ENCODE results near the gene CFAP65.

The CFAP65 gene

DNA sequence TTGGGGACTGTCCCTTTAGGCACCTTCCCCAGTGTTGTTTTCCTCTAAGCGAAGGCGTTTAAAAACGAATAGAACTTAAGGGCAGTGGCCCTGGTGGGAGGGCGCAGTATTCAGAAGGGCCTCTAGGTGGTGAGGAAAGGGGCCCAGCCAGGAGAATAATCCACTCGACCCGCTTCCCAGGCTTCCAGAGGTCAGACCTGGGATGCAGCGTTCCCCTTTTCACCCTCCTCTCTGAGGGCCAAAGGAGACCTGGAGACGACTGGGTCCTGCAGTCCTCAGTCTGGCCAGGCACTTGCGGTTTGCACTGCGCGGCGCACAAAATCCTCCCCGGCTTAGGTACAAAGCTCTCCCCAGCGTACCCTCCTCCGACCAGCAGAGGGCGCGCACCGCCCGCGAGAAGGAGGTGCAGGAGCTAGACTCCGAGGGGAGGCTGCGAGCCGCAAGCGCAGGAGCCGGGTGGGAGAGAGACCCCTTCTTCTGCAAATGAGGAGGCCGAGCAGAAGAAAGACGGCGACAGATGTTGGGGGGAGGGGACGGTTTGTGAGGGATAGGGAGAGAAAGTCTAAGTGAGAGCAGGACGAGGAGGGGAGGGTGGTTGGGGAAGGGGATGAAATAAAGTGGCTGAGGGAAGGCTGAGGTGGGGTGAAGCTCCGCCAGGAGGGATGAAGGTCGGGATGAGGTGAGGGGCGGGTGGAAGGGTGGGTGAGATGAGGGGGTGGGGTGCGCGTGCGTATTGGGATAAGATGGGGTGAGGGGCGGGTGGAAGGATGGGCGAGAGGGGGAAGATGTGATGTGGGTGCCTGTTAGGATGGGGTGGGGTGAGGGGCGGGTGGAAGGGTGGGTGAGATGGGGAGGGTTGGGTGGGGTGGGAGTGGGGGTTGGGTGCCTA, 61.2 kb downstream of the CFAP65 start:
- DNase-seq (ENCODE audit: low read depth in 3 of 3, low spot score in 1 of 3) = peak; percentile 48 to 76 (median 60)

DNA sequence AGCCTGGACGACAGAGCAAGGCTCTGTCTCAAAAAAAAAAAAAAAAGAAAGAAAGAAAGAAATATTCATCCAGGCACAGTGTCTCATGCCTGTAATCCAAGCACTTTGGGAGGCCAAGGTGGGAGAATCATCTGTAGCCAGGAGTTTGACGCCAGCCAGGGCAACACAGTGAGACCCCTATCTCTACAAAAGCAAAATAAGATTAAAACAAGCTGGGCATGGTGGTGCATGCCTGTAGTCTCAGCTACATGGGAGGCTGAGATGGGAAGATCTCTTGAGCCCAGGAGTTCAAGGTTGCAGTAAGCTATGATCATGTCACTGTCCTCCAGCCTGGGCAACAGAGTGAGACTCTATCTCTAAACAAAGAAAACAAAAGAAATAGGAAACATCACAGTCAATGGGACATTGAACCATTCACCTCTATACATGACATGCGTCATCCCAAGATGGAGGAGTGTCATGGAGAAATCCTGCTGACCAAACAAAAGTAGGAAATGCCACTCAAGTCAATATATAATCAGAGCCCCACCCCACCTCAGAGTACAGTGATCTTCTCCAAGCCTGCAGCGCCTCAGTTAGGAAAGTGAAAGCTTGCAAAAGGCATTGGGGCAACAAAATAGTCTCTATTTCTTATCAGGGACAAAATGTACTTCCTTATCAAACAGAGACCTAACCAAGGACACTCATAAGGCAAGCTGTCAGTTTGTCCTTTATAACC, 66.1 kb downstream of the CFAP65 start:
- DNase-seq (ENCODE audit: low read depth in 3 of 3, low spot score in 1 of 3) = no peak

DNA sequence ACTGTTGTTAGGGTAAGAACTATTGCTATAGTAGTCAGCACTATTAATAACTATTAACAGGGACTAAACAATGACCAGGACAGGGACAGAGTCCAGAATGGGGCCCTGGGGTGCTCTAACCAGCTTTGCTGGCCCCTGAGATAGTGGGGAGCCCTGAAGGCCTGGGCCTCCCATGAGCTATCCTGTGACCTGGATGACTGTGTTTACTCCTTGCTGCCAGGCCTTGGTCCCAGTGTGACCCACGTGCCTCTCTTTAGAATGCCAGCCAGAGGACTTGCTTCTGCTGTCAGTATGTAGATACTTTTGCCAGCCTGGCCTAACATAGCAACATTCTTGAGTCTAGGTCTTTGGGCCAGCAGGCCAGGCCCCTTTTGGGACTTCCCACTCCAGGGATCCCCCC, 70.4 kb downstream of the CFAP65 start:
- no peak for DNase-seq (ENCODE audit: low read depth in 3 of 3, low spot score in 1 of 3)

DNA sequence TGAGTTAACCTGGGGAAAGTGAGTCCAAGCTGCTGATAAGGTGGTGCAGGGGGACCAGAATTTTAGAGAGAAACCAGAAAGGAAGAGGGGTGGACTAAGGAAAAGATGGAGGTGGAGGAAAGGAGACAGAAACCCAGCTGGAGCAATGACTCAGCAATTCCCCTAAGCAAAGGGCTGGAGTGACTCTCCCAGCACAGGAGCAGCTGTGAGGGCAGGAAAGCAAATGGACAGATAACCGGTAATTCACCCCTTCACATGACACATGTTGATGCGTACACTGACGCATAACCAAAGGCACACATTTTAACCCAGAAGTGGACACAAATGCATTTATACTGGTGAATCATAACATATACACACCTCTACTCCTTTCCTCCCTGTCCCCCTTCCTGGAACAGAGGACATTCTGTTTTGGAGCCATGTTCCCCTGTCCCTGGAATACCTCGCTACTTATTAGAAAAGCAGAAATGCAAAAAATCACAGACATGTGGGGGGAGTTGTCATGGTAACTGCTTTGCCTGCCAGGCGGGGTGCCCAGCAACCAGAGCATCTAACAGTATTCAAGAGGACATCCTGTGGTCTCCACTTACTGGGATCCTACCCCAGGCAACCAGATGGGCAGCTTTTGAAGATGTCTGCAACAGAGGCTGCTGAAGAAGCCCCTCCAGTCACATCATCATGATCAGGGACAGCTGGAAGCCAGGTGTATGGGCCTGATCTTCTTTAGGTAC, 77.1 kb downstream of the CFAP65 start:
- no peak for DNase-seq (ENCODE audit: low read depth in 3 of 3, low spot score in 1 of 3)

DNA sequence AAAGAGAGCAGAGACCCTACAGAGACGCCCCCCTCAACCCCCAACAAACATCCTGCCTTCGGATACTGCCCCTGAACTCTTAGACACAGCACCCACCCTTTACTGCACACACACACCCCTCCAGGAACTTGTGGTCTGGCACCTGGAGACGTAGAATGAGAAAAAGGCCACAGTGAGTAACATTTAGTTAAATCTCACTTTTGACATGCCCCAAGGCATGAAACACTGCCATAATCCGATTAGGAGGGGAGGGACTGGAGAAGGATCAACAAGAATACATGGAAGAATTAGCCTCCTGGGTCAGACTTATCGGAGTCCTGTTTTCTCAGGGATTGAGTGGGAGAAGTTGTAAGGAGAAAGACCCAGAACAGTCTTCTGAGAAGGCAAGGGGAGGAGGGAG, 77.7 kb downstream of the CFAP65 start:
- DNase-seq (ENCODE audit: low read depth in 3 of 3, low spot score in 1 of 3) = no peak

DNA sequence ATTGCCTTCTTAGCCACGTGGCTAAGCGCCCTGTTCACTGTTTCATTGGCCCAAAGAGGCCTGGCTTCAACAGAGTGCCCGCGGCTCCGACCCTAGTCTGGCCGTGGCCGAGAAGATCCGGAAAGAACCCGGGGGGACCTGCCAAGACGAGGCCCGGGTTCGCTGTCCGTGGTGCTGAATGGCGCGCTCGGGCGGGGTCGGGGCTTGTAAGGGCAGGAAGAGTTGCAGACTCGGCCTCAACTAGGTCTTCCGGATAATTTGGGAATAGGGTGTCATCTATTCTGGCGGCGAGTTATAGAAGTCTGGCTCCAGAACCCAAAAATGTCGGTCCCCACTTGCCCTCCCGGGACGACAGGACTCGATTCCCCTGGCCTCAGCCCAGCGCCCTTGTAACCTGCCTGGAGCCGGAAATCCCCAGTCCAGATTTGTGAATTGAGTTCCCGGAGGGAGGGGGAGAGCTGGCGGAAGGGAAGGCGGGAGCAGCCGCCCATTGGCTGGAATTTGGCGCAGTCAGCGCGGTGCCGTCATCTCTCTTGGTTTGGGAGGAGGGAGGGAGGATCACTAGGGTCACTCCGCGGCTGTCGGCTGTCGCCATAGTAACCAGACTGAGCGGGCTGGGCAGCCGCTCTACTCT, 78.3 kb downstream of the CFAP65 start:
- peak in 1 of 3 donors; percentile 49 for DNase-seq (ENCODE audit: low read depth in 3 of 3, low spot score in 1 of 3)

DNA sequence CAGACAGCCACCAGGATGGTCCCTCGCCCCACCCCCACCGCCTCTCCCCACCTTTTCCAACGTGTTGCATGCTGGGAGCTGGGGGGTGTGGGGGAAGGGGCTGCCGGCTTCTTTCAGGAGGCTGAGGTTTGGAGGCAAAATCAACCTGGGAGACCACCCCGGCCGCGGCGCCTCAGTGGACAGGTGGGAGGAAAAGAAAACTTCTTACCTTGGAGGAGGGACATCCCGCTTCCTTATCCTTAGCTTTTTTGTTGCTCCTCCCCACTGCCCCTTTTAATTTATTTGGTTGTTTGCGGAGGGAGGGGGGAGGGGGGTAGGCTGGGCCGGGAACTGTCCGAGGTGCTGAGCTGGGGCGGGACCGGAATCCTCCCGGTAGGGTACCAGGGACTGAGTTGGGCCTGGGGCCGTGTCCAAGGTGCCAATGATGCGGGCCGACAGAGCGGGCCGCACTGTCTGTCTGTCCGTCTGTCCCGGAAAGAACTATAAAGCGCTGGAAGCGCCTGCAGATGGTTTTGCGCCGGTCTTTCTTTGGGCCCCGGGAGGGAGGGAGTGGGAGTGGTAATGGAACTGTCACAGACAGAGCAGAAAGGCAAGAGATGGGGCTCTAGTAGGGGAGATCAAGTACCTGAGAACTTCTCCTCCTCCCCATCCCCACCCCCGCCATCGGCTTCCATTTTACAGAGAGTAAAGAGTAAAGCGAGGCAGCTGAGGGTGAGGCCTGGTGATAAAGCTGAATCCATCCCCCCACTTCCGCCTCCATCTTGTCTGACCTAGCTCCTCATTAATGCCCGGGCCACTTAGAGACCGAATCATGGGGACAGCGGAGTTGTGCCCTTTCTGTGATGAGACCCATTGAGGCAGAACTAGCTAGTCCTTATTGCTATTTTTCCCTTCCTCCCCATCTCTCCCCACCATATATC, 79.4 kb downstream of the CFAP65 start:
- DNase-seq (ENCODE audit: low read depth in 3 of 3, low spot score in 1 of 3) = no peak

DNA sequence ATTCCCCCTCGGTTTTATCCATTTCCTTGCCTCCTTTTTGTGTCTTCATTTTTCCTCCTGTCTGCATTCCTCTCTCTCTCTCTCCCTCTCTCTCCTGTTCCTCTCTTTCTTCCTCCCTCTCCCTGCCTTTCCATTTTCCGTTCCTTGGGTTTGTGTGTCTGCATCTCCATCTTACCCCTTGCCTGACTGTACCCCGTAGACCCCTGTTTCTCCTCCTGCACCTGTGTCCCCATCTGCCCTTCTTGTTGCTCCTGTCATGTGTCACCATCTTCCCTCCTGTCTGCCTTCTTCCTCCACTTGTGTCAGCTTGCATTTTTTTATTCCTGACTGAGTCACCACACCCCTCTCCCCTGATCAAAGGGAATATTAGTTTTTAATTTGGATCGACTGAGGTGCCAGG, 80.1 kb downstream of the CFAP65 start:
- DNase-seq (ENCODE audit: low read depth in 3 of 3, low spot score in 1 of 3) = no peak

DNA sequence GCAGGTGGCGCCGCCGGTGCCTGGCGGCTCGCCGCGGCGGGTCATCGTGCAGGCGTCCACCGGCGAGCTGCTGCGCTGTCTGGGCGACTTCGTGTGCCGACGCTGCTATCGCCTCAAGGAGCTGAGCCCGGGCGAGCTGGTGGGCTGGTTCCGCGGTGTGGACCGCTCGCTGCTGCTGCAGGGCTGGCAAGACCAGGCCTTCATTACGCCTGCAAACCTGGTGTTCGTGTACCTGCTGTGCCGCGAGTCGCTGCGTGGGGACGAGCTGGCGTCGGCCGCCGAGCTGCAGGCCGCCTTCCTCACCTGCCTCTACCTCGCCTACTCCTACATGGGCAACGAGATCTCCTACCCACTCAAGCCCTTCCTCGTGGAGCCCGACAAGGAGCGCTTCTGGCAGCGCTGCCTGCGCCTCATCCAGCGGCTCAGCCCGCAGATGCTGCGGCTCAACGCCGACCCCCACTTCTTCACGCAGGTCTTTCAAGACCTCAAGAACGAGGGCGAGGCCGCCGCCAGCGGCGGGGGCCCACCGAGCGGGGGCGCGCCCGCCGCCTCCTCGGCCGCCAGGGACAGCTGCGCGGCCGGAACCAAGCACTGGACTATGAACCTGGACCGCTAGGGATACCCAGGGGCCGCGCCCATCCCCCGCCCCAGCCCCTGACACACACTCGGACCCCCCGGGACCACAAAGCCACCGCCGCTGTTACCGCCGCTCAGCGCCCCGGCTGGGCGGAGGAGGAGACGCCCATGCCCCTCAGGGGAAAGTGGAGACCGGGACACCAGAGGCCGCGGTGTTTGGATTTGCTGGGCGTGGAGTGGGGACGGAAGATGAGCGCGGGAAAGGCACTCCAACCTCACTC, 80.8 kb downstream of the CFAP65 start:
- DNase-seq (ENCODE audit: low read depth in 3 of 3, low spot score in 1 of 3) = no peak

DNA sequence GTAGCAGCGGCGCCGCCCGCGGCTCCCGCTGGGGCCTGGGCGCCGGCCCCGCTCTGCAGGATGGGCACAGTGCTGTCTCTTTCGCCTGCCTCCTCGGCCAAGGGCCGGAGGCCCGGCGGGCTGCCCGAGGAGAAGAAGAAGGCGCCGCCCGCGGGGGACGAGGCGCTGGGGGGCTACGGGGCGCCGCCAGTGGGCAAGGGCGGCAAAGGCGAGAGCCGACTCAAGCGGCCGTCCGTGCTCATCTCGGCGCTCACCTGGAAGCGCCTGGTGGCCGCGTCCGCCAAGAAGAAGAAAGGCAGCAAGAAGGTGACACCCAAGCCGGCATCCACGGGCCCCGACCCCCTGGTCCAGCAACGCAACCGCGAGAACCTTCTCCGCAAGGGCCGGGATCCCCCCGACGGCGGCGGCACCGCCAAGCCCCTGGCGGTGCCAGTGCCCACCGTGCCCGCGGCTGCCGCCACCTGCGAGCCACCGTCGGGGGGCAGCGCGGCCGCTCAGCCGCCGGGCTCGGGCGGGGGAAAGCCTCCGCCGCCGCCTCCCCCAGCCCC, 81.5 kb downstream of the CFAP65 start:
- DNase-seq (ENCODE audit: low read depth in 3 of 3, low spot score in 1 of 3) = no peak

DNA sequence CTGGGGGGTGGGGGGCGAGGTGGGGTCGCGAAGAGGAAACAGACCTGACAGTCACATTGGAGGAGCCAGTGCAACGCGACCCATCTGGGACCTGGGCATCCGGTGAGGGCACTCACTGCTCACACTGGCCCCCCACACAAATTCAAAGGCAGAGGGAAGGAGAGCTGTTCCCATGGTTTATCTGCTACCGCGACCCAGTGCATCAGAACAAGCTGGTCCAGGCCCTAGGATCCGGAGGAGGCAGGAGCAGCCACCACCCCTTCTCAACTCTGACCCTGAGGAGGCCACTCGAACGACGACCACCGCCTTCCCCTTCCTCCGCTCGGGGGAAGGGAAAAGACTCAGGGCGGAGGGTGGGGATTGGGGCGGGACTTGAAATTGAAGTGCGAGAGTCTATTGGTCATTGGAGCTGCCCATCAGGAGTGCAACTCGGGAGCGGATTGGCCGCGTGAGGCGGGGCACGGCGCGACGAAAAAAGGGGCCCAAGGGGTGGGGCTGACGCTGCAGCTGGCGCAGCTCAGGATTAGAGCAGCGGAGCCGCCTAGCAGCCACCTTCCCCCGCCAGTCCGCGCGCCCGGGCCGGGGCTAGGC, 82.1 kb downstream of the CFAP65 start, which contains the start of gene CDK5R2:
Gene CDK5R2, plus strand, starts transcription at position 526 of the 591 bp plus-strand sequence. CDS start 155 bp downstream, outside the sequence.
- peak in 2 of 3 donors; percentile 18 to 43 for DNase-seq (ENCODE audit: low read depth in 3 of 3, low spot score in 1 of 3)

DNA sequence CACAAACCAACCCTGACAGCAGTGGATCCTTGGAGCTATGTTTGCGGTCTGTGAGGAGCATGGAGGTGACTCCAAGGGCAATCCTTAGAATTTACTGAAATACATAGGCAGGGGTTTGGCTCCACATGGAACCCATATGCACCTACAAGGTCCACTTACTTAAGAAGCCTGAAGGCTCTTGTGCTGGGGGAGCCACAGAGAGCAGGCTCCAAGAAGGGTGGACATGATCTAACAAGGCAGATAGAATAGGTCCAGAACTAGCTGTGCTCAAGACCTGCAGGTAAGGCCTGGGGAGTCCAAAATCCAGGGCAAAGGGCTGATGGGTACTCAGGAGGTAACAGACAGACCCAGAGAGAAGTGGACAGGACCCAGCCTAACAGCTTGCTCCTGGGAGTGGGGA, 83.0 kb downstream of the CFAP65 start:
- no peak for DNase-seq (ENCODE audit: low read depth in 3 of 3, low spot score in 1 of 3)

DNA sequence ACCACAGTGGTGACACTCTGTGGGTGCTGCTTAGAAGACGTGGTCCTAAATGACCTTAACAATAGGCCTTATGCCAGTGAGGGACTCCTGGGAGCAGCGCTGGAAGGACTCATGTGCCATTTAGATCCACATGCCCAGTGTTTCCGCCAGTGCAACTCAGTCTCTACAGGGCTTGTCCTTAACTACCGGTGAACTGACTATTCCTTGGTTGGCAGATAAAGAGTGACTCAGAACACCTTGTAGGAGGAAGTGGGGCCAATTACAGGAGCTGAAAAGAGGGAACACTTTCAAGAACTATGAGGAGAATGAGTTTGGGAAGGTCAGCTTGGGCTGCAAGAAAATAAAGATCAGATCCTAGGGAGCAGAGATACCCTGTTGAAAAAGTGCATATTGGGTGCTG, 83.6 kb downstream of the CFAP65 start:
- DNase-seq (ENCODE audit: low read depth in 3 of 3, low spot score in 1 of 3) = no peak

DNA sequence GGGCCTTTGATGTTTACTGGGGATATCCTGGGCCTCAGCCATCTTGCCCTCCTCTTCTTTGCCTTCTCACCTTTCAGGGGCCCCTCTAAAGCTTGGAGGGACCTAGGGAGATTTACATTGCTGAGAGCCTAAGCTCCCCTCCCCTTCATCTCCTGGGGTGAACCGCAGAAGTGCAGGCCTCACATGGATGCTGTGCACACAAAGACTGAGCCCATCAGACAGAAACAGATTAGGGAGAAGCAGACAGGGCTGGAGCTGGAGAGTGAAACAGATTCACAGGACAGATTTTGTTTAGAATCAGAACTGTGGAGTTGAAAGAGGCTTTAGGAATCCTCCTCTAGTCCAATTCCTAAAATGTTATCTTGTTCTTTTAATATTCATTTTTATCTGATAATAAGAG, 85.3 kb downstream of the CFAP65 start:
- no peak for DNase-seq (ENCODE audit: low read depth in 3 of 3, low spot score in 1 of 3)

DNA sequence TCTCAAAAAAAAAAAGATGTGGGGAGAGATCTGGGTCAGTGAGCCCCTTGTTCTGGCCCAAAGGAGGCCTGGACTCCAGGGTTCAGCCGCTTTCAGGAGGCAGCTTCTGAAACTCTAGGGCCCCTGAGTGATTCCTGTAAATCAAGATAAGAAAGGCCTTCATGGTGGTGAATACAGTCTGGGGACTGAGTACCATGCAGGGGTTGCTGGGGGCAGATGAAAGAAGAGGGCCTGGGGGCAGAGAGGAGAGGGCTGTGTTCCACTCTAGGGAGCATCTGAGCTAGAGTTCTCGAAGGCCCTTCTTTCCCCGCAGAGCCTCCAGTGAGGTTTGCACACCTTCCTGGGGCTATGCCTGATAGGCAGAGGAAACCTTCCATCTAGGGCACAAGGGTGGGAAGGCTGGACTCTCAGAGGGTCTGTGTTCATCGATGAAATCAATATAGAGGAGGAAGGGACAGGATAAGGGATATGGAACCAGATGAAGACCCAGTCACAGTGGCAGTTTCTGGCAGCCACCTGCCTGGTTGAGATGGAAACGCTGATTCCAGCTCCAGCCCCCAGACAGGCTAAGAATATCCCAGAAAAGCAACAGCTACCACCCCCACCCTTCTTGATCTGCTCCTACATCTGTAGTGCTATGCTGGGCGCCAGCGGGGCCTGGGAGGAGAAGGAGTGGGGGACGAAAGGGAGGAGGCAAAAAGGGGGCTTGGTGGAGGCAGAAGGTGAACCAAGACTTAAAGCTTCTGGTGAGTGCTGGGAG, 86.6 kb downstream of the CFAP65 start:
- no peak for DNase-seq (ENCODE audit: low read depth in 3 of 3, low spot score in 1 of 3)

DNA sequence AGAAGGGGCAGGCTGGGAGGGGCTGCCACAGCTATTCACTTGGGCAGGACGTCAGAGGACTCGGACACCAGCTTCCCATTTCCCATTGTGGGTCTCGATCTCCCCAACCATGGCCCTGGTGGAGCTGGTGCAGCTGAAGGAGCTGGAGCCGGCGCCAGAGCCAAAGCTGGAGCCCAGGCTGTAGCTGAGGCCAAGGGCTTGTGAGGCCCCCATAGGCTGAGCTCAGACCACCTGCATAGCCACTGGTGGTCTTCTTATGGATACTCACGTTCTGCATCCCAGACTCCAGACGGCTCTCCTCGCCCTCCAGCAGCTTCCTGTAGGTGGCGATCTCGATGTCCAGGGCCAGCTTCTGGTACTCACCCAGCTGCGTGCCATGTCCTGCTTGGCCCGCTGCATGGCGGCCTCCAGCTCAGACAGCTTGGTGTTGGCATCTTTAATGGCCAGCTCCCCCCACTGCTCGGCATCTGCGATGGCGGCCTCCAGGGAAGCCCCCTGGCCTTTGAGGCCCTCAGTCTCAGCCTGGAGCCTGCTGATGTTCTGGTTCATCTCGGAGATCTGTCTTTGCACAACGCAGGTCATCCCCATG, 87.9 kb downstream of the CFAP65 start:
- DNase-seq (ENCODE audit: low read depth in 3 of 3, low spot score in 1 of 3) = no peak
